ENCODE results near the gene OCEL1. TPM values are rescaled to one million over a fixed set of nuclear protein-coding genes. Genes with fewer than 3 reads are reported as not detected.

OCEL1 gene
- total RNA-seq, 1 experiment from 2014 or later = 25.7 TPM

DNA sequence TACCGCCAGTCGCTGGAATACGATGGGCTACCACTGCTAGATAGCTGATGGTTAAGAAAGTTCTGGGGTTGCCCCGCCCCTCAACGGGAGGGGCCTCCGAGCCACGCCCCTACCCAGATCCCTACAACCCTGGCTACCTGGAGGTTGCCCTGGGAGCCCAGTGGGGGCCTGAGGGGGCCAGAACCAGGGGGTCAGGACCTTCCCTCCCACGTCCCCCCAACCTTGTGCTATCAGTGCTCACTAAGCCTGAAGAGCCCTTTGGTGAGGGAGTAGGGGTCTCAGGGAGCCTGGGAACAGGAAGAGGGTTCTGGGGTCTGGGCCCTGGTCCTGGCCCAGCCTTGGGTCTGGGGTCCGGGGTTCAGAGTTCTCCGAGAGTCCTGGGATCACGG lies 8.9 kb downstream of the OCEL1 start:
- Histone ChIP-seq H4K91ac (ENCODE audit: insufficient read length, low read depth, low read length) (no peak overlapping the region), H3K4me1 (ENCODE audit: insufficient read depth, low read length) (no peaks in the 10 kb centered on the region), H3K27ac (ENCODE audit: insufficient read length, low read depth, low read length) (no peak overlapping the region), H3K56ac (ENCODE audit: insufficient read length, low read depth, low read length) (no peak overlapping the region), H3K4ac (ENCODE audit: low read depth, low read length) (no peak overlapping the region), H3K23me2 (ENCODE audit: insufficient read length, low read depth, low read length, poor library complexity, severe bottlenecking) (peaks cover 6% of the 10 kb centered on the region), H3K9me3 (ENCODE audit: control insufficient read depth, low read depth, low read length) (no peaks in the 10 kb centered on the region), H3K27me3 (ENCODE audit: insufficient read depth, low read length) (no peaks in the 10 kb centered on the region), H2AK5ac (ENCODE audit: insufficient read length, low read length) (no peak overlapping the region), H2BK20ac (ENCODE audit: low read depth, low read length, poor library complexity, severe bottlenecking) (no peak overlapping the region), H3K14ac (ENCODE audit: insufficient read depth, low read length) (peak overlapping the region; percentile 16; the same call in 1 of the 2 replicates), H3K79me2 (ENCODE audit: insufficient read depth, low read length) (peaks cover 7% of the 10 kb centered on the region), H3K9ac (ENCODE audit: extremely low read depth, insufficient read length, low read length) (peak overlapping the region; percentile 27), H3K4me2 (ENCODE audit: insufficient read depth, insufficient read length, low read length) (peak overlapping the region; percentile 69), H2AFZ (ENCODE audit: low read length) (no peak overlapping the region), H2BK12ac (ENCODE audit: insufficient read length, low read depth, low read length) (no peak overlapping the region), H4K20me1 (ENCODE audit: control insufficient read depth, insufficient read depth, insufficient read length) (no peaks in the 10 kb centered on the region), H4K5ac (ENCODE audit: insufficient read length, low read depth, low read length) (no peak overlapping the region), H2BK15ac (ENCODE audit: low read depth, low read length) (no peak overlapping the region), H3K23ac (ENCODE audit: insufficient read length, low read depth, low read length) (no peak overlapping the region), H4K8ac (replicated peaks; ENCODE audit: insufficient read length, low read depth, low read length) (no peak overlapping the region), H2BK120ac (ENCODE audit: low read depth, low read length, poor library complexity, severe bottlenecking) (no peak overlapping the region), H3K79me1 (ENCODE audit: insufficient read depth, low read depth, low read length, poor library complexity, severe bottlenecking) (peaks cover 3% of the 10 kb centered on the region), H3T11ph (ENCODE audit: low read length) (no peak overlapping the region), H2BK5ac (ENCODE audit: insufficient read length, low read length) (no peak overlapping the region), H3K18ac (ENCODE audit: insufficient read length, low read depth, low read length) (no peak overlapping the region)
- no CpG with 5 or more reads among the region's 11 CpGs for WGBS (ENCODE audit: extremely low coverage, insufficient read length, low lambda C conversion rate)
- peak overlapping the region in 2 of 3 experiments; percentile 55 to 85; a peak in 3 of 7 replicates for H3K27ac Mint-ChIP-seq
- no peaks in the 10 kb centered on the region for H3K27me3 Mint-ChIP-seq (ENCODE audit: low read depth)
- H3K36me3 Mint-ChIP-seq (ENCODE audit: insufficient read depth in 1 of 3, low read depth in 3 of 3) = peaks cover 22 to 67% (median 48%) of the 10 kb centered on the region in 3 experiments; a peak in 6 of 7 replicates
- peak; percentile 81 for DNase-seq
- TF ChIP-seq, protein P1, sequence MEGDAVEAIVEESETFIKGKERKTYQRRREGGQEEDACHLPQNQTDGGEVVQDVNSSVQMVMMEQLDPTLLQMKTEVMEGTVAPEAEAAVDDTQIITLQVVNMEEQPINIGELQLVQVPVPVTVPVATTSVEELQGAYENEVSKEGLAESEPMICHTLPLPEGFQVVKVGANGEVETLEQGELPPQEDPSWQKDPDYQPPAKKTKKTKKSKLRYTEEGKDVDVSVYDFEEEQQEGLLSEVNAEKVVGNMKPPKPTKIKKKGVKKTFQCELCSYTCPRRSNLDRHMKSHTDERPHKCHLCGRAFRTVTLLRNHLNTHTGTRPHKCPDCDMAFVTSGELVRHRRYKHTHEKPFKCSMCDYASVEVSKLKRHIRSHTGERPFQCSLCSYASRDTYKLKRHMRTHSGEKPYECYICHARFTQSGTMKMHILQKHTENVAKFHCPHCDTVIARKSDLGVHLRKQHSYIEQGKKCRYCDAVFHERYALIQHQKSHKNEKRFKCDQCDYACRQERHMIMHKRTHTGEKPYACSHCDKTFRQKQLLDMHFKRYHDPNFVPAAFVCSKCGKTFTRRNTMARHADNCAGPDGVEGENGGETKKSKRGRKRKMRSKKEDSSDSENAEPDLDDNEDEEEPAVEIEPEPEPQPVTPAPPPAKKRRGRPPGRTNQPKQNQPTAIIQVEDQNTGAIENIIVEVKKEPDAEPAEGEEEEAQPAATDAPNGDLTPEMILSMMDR (conservative IDR thresholded peaks at IDR 0.05) = no peak
- peak overlapping the region; percentile 81 to 87 for H3K4me3 Mint-ChIP-seq
- no peaks in the 10 kb centered on the region for H3K9me3 Mint-ChIP-seq
- peaks cover 16 to 20% of the 10 kb centered on the region in 2 experiments for H3K4me1 Mint-ChIP-seq

All from H9 (cell line).